GM19438 (cell line): ENCODE measurements around the gene CLDN34.

Source experiments
- ATAC-seq: cut with Tn5 transposase; IDR thresholded peaks from one replicate; pipeline ENCODE4 v1.9.1; 2021; ENCODE audit warnings: low read depth; ENCODE audit not compliant: unreplicated experiment

Gene CLDN34, protein sequence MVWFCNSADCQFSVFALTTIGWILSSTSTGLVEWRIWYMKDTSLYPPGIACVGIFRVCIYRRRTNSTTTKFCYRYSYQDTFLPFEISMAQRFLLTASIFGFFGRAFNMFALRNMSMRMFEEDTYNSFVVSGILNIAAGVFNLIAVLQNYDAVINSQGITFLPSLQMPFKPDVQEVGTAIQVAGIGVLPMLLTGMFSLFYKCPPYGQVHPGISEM

GRCh38 chrX:9966775-9967408 lies at the start of gene CLDN34:
CLDN34 (plus strand) TSS chrX:9967358; CDS start chrX:9967358, 0 bp downstream.
- ATAC-seq = no peak

DNA sequence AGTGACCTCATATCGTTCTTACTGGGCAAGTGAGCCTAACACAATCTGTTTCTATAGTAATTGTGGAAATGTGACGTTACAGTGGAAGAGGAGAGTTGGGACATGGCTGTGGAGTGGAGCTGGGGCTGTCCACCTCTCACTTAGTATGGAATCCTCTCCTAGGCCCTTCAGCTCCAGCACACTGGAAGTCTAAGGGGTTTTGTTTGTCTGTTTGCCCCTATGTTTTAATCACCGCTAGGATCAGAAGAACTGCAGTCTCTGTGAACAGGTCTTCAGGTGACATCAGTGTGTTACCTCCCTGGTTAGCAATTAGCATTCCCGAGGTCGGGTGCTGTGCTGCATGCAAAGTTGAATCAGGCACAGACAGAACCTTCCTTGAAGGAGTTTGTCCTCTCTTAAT lies 49.3 kb upstream of the CLDN34 start:
- ATAC-seq = no peak

DNA sequence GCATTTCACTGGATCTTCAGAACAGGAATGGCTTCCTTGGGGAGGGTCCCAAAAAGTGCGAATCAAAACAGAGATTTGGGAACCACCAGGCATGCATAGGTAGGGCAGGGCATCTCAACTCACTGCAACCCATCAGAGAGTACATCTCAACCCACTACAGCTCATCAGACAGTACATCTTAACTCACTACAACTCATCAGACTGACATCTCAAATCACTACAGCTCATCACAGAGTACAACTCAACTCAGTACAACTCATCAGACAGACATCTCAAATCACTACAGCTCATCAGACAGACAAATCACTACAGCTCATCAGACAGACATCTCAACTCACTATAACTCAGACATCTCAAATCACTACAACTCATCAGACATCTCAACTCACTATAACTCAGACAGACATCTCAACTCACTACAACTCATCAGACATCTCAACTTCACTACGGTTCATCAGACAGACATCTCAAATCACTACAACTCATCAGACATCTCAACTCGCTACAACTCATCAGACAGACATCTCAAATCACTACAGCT lies 47.5 kb upstream of the CLDN34 start:
- no peak for ATAC-seq

DNA sequence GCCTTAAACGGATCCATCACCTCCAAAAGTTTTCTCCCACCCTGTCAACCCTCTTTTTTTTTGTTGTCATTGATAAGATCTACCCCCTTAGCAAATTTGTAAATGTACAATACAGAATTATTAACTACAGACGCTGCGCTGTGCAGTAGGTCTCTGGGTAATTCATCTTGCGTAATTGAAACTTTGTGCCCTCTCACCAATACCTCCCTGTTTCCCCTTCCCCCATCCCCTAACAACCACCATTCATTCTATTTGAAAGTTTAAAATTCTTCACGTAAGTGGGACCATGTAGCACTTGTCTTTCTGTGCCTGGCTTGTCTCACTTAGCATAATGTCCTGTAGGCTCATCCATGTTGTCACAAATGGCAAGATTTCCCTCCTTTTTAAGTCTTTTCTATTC lies 45.8 kb upstream of the CLDN34 start:
- ATAC-seq = no peak

DNA sequence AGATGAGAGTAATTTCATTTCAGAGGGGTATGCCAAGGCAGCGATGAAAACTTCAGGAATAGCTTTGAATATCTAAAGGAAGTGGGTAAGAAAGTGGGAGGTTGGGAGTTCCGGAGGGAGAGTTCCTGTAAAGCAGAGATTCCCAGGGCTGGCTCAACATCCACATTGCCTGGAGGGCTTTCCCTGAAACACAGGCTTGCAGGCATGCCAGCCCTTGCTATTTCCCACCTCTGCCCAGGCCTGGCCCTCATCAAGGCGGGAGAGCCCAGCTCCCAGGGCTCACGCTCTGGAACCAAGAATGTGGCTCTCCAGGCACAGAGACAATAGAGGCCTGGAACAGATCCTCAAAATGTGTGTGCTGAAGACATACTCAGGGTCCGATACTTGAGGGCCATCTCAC lies 43.8 kb upstream of the CLDN34 start:
- no peak for ATAC-seq

DNA sequence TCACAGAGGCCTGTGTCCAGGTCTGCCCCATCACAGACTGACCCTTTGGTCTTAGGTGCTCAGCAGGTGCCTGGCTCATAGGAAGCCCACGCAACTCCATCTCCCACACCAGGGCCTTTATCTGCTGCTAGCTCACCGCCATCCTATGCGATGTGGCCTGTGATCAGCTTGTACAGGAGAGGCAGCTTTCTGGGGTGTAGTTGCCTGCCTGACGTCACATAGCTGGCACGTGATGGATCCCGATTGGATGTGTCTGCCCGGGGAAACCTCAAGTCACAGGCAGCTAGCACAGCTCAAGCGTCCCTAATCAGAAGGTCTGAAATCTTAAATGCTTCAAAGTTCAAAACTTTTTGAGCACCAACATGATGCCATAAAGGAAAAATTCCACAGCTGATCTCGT lies 41.2 kb upstream of the CLDN34 start:
- no peak for ATAC-seq

GRCh38 chrX:9927698-9928482 lies 39.3 kb upstream of the CLDN34 start:
- no peak for ATAC-seq

DNA sequence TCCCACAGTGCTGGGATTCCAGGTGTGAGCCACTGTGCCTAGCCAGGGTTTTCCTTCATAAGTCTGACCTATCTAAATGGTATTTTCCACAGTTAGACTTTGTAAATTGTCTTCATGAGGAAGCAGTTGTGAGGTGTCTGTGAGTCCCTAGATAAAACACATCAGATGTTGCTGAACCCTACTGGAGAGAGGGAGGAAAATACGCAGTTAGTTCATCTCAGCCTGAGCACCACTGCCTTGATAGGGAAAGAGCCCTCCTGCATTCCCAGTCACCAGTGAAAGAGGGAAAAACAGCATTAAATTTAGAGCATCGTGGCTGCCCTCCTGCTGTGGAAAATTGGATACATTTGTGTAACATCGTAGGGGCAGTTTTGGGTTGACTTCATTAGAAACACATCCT lies 31.7 kb upstream of the CLDN34 start:
- ATAC-seq = no peak

DNA sequence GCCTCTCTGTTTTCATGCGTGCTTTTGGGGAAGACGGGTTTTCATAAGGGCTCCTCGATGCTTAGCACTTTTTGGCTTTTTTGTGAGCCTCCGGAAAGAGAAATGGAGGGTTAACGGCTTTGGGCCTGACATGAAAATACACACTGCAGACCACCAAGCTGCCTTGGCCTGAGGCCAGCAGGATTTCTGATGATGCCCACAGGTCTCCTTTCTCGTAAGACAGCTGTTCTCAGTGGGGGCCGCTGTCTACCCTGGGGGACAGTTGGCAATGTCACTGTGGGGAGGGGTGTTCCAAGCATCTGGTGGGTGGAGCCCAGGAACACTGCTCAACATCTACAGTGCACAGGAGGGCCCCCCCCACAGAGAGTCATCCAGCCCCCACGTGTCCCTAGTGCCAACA lies 29.4 kb upstream of the CLDN34 start:
- ATAC-seq = no peak

DNA sequence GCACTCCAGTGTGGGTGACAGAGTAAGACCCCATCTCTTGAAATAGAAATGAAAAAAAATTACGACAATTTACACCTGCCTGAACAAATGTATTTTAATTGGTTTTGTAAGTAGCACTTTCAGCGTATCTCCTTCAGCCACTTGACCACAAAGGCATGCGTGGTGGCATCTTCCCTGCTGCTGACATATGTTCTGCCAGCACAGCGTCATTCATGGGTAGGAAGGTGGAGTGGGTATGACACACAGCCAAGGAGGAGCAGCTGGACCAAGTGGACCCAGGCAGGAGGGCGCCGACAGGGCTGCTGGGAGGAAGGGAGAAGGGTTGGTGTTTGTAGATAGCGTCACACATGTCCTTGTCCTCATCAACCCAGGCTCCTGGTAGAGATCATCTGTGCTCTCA lies 28.6 kb upstream of the CLDN34 start:
- ATAC-seq = no peak

DNA sequence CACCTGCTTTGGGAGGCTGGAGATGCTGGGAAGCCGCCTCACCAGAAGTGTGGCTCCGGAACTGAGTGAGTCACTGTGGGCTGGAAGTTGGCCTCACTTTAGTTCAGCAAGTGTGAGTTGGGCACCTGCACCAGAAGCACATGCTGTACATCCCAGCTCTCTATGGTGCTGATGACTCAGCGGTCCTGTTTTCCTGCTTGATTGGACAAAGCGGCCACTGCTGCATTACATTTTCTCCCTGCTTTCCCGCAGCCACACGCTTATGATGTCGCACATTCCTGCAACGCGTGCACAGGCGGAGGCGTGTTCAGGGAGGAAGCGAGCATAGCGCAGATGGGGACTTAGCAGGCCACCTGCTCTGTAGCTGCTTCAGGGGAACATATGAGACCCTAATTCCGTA lies 26.7 kb upstream of the CLDN34 start:
- no peak for ATAC-seq

- ATAC-seq = peak; percentile 78
Measured at GRCh38 chrX:9942086-9942485, 25.1 kb upstream of the CLDN34 start.

DNA sequence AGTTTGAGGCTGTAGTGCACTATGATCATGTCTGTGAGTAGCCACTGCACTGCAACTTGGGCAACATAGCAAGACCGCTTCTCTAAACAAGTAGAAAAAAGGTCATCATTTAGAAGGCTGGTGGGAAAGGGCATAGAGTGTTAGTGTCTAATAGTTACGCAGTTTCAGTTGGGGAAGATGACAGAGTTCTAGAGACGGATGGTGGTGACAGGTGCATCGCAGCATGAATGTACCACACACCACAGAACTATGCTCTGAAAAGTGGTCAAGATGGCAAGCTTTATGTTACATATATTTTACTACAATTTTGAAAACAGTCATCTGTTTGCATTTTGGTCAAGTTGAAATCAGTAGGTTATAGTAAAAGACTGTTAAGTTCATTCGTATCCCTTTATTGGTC lies 23.7 kb upstream of the CLDN34 start:
- ATAC-seq = no peak

DNA sequence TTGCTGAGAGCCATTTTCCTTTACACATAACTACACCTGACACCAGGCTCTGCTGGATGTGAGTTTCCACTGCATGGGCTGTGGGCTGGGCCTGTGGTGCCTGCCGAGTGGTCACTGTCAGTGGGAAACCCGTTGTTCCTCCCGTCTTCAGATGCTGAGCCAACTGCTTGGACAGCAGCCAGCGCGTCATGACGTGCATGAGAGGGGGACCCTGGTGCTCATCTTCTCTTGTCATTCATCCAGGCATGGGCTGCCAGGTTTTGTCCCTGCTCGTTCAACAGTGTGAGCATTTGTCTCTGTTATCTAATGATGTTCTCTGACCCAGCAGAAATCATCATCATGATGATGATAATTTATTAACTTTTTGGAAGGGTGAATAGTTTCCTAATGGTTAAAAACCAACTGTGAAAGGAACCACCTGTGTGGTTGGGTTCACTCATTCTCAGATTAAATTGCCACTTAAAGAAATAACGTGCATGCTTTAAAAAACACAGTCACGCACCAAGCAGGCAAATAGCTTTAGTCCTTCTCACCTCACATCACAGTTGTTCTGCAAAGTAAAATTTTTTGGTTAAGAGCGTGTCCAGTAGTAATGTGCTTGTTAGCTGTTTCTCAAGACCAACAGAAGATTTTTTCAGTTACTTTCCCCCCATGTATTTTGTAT lies 19.9 kb upstream of the CLDN34 start:
- ATAC-seq = no peak

DNA sequence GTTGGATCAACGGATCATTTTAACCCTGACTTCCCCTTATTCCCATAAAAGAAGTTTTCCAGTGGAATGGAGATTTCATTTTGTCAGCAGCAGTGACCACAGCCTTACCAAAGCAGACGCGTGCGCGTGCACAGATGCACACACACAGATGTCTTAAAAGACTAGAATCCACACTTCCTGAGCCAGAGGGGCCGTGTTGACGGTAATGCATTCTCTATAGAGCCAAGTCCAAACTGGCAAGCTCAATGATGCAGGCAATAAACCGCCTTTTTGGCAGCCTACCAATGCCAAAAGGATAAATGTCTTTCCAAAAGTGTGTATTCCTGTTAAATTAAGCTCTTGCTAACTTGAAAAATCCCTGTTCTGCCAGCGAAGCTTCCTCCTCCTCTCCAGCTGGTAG lies 18.8 kb upstream of the CLDN34 start:
- ATAC-seq = no peak

- ATAC-seq = no peak
Measured at GRCh38 chrX:9952300-9952699, 14.9 kb upstream of the CLDN34 start.

GRCh38 chrX:9953396-9953795 lies 13.8 kb upstream of the CLDN34 start:
- ATAC-seq = no peak

DNA sequence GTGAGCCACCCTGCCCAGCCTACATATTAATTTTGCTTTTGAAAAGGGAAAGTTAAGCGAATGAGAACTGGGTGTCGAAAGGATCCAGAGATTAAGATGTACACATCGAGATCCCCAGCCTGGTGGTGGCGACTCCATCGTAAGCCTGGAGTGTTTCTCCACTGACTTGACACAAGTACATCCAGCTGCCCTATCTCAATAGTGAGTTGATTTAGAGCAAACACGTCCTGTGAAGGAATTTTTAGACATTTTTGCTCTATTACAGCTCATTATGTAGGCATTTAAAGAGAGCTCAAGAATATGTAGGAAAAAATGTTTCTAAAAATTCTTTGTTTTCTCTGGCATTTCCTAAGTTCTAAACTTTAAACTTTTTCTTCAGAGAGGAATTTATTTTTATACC lies 11.7 kb upstream of the CLDN34 start:
- no peak for ATAC-seq

DNA sequence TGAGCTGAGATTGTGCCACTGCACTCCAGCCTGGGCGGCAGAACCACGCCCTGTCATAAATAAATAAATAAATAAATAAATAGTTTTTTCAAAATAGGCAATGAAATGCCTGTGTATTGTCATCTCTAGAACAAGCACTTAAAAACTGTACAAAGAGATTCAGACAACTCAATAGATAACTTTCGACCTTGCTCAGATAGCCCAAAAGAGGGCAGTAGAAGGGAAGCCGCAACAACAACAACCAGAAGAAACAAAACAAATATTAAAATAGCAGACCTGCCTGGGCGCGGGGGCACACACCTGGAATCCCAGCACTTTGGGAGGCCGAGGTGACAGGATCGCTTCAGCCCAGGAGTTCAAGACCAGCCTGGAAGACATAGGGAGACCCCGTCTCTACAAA lies 9.4 kb upstream of the CLDN34 start:
- no peak for ATAC-seq

- no peak for ATAC-seq
Measured at GRCh38 chrX:9958183-9958582, 9.0 kb upstream of the CLDN34 start.

DNA sequence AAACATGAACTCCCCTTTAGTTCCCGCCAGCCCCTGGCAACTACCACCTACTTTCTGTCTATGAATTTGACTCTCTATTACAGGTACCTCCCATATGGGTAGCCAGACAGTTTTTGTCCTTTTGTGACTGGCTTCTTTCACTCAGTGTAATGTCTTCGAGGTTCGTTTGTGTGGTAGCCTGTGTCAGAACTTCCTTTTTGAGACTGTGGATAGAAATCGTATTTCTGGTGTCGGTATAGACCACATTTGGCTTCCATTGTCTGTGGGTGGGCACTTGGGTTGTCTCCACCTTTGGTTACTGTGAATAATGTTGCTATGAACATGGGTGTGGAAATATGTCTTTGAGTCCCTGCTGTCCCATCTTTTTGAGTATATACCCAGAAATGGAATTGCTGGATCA lies 5.4 kb upstream of the CLDN34 start:
- no peak for ATAC-seq
